Measurements from ENCODE around the gene COL21A1.
"Not testable (repeated sequence)": the region's sequence is repeated elsewhere in the genome, so short reads cannot be mapped to it uniquely, and the experiment has no call there.

Gene COL21A1

DNA sequence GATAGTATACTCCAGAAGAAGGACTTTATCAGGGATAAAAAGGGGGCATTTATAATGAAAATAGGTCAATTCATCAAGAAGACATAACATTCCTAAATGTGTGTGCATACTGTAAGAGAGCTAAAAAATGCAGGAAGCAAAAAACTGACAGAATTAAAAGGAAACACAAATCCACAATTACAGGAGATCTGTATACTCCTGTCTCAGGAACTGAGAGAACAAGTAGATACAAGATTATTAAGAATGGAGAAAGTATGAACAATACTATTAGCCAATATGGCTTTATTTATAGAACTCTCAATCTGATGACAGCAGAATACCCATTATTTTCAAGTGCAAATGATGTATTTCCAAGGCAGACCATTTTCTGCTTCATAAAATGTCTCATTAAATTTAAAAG lies 204.3 kb downstream of the COL21A1 start:
- no peak for DNase-seq

DNA sequence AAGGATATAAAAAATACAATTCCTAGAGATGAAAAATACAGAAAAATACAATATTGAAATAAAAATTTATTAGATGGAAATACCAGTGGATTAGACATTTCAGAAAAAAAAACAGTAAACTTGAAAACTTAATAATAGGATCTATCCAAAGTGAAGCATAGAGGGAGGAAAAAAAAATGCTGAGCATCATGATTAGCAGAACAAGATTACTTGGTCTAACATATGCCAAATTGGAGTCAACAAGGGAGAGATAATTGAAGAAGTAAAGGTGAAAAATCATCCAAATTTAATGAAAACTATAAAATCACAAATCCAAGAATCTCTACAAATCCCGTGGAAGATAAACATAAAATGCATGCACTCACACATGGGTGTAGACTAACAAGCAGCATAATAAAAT lies 205.8 kb downstream of the COL21A1 start:
- no peak for DNase-seq

DNA sequence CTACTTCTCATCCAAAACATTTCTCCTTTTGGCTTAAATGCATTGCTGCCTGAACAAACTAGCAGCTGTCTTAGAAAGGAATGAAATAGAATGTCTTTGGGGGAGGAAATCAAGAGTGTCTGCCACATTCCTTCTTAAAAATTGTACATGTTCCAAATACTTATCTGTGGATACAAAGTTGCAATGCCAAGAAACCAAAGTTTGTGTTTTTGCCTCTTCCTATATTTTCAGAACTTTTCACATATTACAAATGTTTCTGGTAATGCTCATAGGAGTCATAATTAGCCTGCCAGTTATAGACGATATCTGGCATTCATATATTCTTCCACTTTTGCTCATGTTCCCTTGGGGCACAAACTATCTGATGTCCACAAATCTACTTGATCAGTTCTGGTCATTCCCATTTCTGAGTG lies 206.5 kb downstream of the COL21A1 start:
- DNase-seq = no peak

DNA sequence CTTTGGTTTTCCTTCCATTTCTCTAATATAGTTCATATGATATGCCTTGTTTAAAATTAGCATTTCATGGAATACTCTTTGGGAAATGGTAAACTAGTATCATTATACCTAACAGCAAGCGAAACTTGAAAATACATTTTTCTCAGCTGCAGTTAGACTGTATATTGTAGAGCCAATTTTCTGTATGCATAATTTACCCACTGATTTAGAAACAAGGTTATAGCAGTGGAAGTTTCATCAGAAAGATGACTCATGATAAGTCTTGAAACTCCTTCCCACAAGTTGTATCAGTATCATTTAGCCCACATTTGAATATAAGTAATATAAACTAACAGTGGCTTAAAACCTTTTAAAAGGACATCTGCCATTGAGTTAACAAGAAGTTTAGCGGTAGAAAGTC lies 207.2 kb downstream of the COL21A1 start:
- DNase-seq = no peak

DNA sequence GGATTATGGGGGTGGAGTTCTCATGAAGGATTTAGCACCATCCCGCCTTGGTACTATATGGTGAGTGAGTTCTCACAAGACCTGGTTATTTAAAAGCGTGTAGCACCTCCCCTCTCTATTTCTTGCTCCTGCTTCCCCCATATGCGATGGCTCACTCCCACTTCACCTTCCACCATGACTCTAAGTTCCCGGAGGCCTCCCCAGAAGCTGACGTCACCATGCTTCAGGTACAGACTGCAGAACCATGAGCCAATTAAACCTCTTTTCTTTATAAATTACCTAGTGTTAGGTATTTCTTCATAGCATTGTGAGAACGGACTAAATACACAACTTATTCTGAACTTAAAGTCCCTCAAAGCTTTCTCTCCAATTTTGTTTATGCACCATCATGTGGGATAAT lies 208.6 kb downstream of the COL21A1 start:
- no peak for DNase-seq

DNA sequence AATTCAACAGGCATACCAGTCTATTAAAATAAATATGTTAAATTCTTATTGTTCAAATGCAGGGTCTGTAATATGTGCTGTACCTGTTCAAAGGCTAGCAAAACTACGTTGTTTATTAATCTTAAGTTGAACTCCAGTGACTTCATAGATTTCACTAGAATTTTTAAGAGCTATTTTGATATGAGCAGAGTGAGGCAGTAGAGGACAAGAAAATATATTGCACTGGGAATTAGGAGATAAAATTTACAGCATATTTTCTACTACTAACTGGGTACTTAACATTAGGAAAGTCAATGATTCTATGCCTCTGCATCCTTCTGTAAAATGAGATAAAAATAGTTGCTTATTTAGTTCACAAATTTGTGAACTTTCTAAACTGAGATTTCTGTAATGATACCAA lies 209.8 kb downstream of the COL21A1 start:
- no peak for DNase-seq

DNA sequence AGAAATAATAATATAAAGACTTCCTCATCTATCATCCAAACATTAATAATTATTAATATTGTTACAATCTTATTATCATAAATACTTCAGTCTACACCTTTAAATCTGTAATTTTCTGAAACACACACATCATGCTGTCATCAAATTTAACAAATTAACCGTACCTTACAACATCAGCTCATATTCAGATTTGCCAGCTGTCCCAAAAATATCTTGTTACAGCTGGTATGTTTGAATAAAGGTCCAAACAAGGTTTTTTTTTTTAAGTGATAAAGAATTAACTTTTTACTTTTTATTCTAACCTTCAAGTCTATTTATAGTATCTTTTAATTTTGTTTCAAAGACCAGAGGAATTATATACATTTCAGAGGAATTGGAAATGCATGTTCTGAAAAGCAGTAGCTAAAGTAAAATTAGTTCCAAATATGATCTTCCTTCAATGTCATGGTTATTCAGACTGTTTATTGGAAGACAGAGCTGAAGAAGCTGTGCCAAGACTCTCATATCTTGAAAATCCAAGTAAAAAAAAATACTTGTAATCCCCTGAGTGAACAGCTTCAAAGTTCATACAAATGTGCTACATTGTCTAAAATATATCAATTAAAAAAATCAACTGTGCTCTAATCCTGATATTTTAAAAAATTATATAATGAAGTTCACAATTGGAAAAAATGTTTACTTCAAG lies 210.3 kb downstream of the COL21A1 start:
- no peak for DNase-seq

DNA sequence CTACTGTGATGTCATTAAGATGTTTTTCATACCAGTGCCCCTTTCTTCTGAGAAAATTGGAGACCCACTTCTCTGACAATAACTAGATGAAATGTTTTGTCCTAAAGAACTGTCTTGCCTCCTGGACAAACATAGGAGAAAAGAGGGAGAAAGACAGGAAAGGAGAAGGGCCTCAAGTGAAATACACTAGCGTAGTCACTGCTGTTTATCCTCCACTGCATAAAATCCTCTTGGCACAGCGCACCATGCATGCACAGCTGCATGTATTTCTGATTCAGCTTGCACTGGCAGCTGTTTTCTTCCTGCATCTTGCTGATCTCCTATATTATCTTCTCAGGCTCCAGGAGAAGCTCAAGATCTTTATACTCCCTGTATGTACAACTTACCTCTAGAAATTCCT lies 214.0 kb downstream of the COL21A1 start:
- DNase-seq = no peak

DNA sequence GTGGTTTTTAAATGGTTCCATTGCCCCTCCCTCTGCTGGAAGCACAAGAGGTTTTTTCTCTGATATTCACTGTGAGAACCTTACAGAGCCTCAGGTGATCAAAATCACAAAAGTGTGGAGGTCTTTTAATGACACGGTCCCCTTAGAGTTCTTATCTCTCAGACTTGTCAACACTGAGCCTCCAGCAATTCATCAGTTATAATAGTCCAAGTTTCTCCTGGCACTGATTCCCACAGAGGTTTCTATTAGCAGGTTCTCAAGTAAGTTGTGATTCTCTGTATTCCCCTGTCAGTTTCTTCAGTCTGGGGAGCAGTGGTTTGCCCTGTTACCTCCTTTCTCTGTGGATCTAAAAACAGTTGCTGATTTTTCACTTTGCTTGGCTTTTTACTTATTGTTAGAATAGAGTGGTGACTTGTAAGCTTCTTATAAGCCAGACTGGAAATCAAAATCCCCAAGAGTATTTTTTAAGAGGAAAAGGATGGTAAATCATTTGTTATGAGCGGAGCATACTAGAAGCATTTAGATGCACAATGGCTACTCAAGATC lies 214.6 kb downstream of the COL21A1 start:
- no peak for DNase-seq

DNA sequence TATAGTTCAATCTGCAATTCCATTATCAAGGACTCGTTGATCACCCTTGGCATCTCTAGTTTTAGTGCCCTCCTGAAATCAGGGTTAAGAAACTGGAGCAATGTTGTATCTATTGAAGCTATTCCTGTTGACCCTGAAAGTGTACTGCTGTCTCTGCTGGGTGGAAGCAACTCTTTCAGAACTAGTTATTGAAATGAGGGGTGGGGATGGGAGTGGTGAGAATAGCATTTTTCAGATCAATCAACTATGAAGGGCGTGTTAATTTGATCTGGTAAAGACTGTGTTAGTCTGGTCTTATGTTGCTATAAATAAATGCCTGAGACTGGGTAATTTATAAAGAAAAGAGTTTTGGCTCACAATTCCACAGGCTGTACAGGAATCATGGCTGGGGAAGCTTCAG lies 219.5 kb downstream of the COL21A1 start:
- DNase-seq = no peak

DNA sequence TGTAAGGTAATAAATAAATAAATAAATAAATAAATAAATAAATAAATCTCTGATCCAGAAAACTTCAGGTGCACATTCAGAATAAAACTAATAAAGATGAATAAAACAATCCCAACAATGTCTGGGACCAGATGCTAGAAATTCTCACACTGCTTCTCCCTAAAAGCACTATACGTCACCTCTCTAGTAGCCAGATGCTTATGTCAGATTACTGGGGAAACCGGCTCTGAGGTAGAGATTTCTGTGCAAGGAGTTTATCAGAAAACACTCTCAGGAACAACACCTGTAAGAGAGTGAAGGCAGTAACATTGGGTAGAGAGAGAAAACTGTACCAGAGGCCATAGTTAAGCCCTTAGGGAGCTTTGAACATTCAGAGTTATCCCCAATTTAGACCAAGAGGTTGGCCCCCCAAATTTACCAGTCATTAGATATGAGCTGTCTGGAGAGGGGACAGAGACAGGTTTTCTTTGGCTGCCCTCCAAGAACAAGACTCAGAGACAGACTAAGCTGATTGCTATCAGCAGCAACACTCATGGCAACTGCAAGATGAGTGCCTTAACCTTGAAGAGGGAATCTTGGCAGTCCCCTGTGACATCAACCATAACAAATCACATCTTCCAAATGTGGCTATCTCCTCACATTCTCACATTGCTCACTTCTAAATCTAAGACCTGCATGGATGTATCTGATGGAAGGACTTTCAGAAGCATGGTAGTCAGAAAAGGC lies 220.8 kb downstream of the COL21A1 start:
- no peak for DNase-seq

DNA sequence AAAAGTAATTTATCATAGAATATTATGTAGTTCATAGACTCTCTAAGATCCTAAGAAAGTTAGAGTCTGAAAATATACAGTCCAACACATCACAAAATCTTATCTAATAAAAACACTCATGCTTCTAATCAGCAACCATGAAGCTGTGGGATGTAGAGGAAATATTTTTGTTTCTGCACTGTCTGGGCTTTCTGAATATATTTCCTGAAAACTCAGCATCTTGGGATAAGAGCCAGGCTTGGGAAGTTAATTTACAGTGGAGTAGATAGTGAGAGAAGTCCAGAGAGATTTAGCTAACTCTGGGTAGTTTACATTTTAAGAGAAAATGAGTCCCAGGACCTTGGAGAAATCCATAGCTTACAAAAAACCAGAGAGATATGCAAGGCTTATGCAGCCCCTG lies 221.6 kb downstream of the COL21A1 start:
- DNase-seq = no peak

DNA sequence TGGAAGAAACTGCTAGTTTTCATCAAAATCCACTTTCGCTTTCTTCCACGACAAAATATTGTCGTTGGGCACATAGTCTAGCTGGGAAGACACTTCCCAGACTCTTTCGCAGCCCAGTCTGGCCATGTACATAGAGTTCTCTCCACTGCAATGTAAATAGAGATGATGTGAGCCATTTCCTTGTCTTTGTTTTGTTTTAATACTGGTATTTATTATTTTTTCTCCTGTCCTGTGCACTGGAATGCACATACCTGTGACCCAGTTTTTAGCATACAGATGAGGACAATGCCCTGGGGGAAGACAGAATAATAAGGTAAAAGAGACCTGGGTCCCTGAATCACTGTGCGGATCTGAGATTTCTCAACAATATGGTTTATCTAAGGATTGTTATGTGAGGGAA lies 222.4 kb downstream of the COL21A1 start:
- DNase-seq = no peak

DNA sequence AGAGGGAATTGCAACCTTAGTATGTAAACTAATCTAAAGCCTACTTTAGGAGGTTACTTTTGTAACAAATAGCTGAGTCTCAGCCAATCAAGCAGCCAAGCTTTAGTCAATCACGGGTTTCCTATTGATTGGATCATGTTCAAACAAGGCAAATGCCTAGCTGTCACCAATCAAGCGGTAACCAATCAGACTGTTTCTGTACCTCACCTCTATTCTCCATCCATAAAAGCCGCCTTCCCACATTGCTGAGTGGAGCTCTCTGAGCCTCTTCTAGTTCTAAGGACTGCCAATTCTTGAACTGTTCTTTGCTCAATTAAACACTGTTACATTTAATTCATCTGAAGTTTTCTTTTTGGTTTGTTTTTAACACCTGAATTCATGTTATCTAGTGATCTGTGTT lies 223.6 kb downstream of the COL21A1 start:
- DNase-seq = no peak

DNA sequence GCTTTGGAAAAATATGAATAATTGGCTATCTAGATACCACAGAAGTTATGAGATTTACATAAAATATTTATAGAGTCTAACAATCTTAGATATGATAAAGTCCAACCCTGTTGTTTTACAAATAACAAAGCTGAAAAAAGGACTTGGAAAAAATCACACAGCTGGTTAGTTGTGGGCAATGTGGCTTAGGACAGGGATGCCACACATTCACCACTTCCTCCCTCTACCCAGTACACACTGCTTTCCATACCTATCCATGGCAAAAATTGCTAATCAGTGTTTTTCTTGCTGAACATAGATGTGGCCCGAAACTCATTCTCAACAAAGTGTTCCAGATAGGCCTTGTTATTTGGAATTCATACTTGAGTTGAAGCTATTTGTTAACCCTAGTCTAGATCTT lies 224.7 kb downstream of the COL21A1 start:
- no peak for DNase-seq

DNA sequence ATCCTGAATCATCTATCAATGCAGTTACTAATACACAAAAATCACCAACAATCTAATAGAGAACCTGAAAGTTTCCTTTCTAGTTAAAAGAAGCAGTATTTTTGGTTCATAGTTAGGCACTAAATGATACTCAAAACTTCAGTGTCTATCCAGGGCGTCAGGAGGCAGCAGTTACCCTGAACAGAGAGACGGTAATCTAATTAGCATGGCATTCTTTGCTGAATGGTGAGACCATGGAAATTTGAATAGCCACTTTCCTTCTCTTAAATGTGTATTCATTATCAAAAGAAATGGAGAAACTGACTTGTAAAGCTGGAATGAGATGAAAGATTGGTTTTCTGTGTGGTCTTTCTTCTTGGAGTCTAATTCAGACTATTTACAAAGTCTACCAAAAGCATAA lies 225.4 kb downstream of the COL21A1 start:
- DNase-seq = no peak

DNA sequence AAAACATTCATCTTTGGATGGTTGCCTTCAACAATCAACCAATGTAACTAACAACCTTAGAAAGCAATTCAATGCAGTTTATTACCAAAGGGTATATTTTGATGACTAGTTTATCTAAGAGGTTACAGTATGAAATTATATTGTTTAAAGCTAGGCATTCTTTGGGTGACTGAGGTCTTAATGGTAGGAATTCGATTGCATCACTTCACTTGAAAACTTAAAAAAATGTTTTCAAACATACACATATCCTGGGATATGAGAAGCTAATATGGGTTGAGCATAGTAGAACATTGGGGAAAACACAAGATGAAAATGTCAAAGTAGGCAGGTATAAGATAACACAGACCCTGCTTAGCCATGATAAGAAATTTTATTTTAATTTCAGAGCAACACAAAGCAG lies 227.4 kb downstream of the COL21A1 start:
- no peak for DNase-seq

DNA sequence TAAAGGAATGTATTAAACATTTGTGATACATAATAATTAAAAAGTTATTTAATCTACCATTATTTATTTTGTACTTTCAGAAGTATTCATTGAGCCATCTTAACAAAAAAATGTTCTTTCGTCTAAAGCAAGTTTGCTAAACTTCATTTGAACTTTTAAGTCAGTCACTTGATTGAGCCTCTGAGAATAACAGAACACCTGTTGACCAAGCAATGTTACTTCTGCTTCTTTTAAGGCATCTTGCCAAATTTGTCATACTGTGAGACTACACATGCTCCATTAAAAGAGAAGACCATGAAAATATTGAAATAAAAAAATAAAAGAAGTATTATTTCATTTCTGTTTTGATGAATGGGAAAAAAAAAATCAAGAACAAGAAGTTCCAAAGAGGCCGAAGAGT lies 230.2 kb downstream of the COL21A1 start:
- no peak for DNase-seq

DNA sequence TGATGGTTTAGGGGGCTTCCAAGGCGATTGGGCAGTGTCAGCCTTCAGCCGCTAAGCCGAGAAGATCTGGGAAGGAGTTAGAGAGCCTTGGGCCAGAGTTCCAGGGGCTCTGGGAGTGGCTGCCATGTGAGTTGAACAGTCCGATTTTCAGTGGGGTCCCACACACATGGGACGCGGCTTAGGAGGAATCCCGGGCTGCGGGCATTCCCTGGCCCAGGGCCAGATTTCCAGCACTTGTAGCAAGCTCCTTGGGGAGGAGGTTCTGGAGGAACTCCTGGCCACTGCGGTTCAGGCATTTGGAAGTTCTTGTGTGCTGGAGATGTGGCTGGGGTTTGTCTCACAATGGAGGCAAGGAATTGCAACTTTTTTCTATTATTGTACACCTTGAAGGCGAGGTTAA lies 233.3 kb downstream of the COL21A1 start:
- DNase-seq = not testable (repeated sequence)

DNA sequence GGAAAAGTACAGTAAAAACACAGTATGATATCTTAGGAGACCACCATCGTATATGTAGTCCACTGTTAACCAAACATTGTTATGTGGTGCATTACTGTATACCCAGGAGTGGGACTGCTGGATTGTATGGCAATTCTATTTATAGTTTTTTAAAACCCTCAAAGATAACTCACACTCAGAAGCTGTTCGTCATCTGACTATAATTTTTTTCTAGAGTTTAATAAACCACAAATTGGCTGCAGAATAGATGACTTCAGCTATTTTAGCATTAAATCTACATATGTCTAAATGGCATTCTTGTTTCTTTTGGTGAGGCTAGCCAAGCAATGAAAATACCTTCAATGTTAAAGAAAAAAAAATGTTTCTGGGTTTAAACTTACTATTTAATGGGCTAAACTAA lies 237.7 kb downstream of the COL21A1 start:
- DNase-seq = no peak
